ENCODE results near the gene PTPRE.

Gene PTPRE

DNA sequence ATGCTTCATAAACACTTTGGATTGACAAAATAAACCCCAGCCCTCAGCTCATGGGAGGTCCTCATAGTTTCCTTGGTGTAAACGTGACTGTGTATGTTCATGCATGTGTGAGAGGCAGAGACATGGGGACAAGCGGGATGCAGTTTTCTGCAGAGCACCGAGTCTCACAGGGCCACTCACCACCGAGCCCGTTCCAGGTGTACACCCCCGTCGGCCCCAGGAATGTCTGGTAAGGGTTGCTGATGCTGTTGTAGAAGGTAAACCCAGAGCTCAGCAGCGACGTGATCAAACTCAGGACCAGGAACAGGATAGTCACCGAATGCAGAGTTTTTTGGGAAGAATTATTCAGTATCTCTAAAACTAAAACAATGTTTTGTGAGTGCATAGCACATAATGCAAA lies 23.4 kb upstream of the PTPRE start:
- no peak for DNase-seq (ENCODE audit: low spot score)

DNA sequence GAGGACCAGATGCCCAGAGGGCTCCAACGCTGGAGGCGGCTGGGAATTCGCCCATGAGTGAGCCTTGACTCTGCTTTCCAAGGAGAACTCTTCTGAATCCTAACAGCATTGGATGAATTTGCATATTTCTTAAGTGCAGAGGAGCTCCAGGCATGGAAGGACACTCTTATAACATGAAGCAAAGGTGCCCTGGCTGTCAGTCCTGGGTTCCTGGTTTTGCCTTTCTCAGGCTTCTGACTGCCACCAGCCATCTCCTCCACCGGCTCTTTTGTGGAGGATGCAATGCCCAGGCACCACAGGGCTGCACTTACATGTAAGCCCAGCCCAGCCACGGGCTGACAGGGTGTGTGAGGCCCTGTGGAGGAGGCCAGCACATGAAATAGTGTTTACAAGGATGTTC lies 22.4 kb upstream of the PTPRE start:
- DNase-seq (ENCODE audit: low spot score): no peak

DNA sequence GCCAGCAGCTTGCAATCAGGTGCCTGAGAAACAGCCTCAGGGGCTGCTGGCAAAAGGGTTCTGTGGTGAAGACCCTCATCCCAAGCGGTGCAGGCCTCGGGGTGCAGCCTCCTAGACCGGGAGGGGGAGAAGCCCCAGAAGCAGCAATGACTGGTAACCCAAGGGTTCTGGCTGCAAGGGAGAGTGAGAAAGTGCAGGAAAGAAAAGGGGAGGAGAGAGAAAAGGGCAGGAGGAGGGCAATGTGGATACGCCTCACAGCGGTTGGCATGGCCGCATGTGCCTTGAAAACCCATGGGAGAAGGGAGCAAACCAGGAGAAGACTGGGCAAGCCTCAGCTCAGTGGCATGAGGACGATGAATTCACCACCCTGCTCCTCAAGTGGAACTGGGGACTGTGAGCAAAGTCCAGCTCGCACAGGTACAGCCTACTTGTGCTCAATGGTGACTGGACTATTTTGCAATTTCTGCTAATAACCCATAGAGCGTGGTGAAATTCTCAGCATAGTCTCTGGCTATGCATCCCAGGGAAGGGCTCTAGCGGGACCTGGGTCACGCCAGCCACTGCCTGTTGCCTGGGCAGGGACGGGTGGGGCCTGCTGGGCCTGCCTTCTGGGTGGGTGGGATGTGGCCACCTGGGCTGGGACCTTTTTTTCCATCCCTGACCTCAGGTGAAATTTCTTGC lies 20.4 kb upstream of the PTPRE start:
- DNase-seq (ENCODE audit: low spot score): no peak

DNA sequence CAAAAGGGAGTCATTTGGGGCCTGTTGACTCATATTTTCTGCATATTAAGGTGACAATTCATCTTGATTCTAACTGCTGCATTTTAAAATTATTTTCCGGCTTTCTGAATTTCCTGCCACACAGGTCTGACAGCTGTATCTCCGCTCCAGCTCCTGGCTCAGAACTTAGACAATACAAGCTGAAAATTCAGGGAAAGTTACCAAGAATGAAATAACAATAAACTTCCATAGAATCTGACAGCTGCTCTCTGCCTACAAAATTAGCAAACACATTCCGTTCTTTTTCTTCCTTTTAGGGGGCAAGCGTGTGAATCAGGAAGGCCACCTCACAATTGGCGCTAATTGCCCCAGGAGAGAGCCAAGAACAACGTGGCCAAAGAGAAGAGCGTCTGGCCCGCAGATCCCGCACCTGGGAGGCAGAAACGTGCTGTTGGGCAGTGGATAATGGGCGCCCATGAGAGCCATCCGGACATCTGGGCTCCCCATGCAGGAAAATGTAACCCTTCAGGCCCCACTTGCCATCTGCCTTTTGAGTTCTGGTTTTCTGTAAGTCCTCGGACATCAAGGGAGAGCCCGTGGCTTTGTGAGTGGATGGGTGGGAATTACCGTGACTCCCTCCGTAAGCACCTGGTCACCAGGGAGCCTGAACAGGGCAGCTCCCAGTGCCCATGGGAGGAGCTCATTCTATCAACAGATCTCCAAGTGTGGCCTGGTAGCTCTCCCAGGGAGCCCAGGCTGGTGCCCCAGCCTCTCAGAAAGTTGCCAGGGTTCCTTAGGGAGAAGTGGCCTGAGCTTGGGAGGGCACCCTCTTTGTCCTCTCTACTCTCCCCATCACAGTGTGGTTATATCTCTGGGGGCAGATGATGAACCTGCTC lies 19.1 kb upstream of the PTPRE start:
- DNase-seq (ENCODE audit: low spot score): no peak

GRCh38 chr10:127888521-127889312 lies 18.2 kb upstream of the PTPRE start:
- DNase-seq (ENCODE audit: low spot score): no peak

DNA sequence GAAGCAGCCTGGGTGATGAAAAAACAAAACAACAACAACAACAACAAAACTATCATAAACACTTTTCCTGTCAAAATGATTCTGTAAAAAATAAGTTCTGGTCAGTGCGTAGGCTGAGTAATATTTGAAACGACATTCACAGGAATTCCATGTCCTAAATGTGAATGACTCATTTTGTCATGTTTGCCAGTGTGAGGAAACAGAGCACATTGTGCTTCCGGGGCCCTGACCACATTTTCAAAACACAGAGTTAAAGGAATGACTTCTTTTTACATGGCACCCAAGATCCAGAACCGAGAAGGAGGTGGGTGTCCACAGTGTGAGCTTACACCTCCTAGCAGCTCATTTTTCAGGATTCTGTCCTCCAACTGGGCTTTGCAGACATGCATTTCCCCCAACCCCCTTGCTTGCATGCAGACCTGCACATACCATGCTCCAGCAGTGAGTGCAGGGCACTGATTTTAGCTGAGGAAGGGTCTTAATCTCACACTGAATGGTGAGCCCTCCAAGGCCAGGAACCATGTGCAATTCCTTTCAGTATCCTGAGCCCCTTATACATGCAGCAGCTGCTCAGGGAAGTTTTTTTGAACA lies 17.2 kb upstream of the PTPRE start:
- peak; percentile 41 for DNase-seq (ENCODE audit: low spot score)

- DNase-seq (ENCODE audit: low spot score): no peak
Measured at GRCh38 chr10:127890216-127890615, 16.7 kb upstream of the PTPRE start.

- no peak for DNase-seq (ENCODE audit: low spot score)
Measured at GRCh38 chr10:127890832-127891334, 16.0 kb upstream of the PTPRE start.

GRCh38 chr10:127892743-127893142 lies 14.2 kb upstream of the PTPRE start, which contains the start of gene CLRN3:
CLRN3 (minus strand) TSS chr10:127892941; CDS start chr10:127892784, 157 bp downstream.
- DNase-seq (ENCODE audit: low spot score): no peak

GRCh38 chr10:127894146-127894545 lies 12.8 kb upstream of the PTPRE start:
- no peak for DNase-seq (ENCODE audit: low spot score)

DNA sequence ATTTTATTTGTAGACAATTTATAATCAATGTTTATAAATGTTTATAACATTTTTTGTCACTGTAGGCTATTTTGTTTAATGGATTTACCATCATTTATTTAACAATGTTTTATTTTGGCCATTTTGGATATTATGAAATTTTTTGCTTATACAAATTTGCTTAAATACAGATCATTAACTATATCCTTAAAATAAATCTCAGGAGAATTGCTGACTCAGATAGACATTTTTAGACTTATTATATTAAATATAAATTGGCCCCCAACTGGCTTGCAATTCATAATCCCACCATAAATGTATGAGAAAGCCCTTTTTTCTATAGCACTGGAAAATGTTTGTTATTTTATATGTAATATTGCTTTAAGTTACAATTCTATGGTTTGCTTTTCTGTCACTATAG lies 10.3 kb upstream of the PTPRE start:
- no peak for DNase-seq (ENCODE audit: low spot score)

DNA sequence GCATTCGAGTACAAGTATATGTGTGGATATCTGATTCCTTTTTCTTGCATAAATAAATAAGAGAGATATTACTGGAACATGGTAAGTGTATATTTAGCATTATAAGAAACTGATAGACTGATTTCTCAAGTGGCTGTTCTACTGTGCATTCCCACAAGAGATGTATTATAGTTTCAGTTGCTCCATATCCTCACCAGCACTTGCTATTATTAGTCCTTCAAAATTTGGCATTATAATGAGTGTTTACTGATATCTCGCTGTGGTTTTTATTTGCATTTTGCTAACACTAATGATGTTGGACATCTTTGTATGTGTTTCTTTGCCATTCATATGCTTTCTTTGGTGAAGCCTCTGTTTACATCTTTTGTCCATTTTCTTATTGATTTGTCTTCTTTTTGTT lies 9.7 kb upstream of the PTPRE start:
- DNase-seq (ENCODE audit: low spot score): no peak

DNA sequence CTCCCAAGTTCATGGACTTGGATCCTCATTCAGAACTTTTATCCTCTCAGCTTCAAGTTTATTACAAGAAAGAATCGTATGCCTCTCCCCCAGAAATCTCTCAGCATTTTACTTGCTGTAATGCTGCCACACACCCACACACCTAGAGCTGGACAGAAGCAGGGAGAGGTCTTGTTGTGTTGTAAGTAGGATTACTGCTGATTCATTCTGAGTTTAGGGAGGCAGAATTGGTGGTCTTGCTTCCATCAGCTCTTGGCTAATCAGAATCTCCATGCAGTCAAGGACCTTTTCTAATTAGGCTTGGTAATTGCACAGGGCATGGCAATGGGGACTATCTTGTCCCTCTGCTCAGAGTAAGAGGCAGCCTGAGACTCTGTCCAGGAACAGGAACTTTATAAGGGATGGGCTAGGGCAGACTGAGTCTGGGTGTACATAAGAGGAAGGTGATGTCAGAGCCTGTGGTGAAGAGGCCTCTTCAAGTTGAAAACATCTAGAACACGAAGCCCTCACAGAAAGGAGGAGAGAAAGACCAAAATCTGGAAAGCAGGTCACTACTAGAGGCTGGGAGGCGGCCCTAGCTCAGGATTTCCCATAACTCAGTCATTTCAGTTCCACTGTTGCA lies 7.0 kb upstream of the PTPRE start:
- DNase-seq (ENCODE audit: low spot score): no peak

DNA sequence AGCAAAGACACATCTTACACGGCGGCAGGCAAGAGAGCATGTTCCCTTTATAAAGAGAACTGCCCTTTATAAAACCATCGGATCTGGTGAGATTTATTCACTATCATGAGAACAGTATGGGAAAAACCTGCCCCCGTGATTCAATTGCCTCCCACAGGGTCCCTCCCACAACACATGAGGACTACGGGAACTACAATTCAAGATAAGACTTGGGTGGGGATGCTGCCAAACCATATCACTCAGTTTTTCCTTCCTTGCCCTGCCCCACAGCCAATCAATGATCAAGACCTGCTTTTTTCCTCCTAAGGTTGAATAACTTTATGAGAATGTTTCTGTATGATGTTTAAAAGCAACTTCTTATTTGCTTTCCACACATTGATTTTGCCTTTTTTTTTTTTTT lies 3.1 kb upstream of the PTPRE start:
- no peak for DNase-seq (ENCODE audit: low spot score)

- DNase-seq (ENCODE audit: low spot score): no peak
Measured at GRCh38 chr10:127904311-127905000, 2.4 kb upstream of the PTPRE start.

DNA sequence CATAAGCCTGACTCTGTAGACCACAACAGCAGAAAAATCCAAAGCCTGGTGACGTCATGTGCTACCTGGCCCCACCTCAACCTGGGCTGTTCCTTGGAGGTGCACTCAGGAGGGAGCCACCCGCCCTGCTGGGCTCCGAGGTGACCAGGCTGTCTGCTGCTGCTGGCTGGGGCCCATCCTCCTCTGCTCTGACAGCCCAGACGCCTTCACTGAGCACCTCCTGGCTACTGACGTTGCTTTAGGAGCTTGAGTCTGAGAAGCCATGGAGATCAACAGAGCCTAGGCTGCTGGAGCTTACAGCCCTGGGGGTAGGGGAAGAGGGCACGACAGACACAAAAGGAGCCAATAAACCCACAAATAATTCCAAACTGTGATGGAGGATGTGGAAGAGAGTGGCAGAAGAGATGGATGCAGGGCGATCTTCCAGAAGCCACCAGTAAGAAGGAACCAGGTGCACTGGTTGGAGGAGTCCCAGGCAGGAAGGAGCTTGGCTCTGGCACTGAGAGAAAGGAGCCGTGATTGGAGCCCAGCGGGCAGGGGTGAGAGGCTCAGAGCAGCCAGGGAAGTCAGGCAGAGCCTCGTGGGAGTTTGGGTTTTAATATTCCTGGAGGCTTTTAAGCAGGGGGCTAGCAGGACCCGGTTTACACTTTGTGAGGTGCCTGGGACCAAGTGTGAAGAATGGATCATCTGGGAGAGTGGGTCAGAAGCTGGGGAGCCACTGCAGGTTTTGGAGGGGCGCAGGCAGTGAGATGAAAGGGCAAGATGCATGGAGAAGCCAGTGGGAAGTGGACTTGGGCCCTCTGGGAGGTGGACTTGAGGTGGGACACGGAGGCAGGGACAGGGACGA lies 1.7 kb upstream of the PTPRE start:
- no peak for DNase-seq (ENCODE audit: low spot score)

- DNase-seq (ENCODE audit: low spot score): no peak
Measured at GRCh38 chr10:127905848-127906261, 1.0 kb upstream of the PTPRE start.

GRCh38 chr10:127907411-127908105 lies 655 bp downstream of the PTPRE start:
- DNase-seq (ENCODE audit: low spot score): peak; percentile 75
